Measurements from ENCODE around the gene MAMSTR.
"Not testable (repeated sequence)": the region's sequence is repeated elsewhere in the genome, so short reads cannot be mapped to it uniquely, and the experiment has no call there.

DNA sequence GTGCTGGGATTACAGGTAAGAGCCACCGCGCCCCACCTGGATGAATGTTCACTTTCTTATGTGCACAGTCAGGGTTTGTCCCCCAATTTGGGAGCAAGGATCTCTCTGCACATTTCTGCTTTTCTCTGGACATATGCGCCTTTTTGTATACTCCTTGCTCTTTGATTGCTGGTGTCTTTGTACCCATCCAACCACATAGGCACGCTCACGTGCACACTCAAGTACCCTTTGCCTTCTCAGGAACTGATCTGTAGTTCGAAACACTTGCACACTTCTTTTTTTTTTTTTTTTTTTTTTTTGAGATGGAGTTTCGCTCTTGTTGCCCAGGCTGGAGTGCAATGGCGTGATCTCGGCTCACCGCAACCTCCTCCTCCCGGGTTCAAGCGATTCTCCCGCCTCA, 1.4 kb downstream of the MAMSTR start:
- TF ChIP-seq, protein P1, sequence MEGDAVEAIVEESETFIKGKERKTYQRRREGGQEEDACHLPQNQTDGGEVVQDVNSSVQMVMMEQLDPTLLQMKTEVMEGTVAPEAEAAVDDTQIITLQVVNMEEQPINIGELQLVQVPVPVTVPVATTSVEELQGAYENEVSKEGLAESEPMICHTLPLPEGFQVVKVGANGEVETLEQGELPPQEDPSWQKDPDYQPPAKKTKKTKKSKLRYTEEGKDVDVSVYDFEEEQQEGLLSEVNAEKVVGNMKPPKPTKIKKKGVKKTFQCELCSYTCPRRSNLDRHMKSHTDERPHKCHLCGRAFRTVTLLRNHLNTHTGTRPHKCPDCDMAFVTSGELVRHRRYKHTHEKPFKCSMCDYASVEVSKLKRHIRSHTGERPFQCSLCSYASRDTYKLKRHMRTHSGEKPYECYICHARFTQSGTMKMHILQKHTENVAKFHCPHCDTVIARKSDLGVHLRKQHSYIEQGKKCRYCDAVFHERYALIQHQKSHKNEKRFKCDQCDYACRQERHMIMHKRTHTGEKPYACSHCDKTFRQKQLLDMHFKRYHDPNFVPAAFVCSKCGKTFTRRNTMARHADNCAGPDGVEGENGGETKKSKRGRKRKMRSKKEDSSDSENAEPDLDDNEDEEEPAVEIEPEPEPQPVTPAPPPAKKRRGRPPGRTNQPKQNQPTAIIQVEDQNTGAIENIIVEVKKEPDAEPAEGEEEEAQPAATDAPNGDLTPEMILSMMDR (IDR thresholded peaks at IDR 0.05): not testable (repeated sequence)
- TF ChIP-seq POLR2AphosphoS5 (IDR thresholded peaks at IDR 0.05): not testable (repeated sequence)

Data from stomach (tissue), 4 donors.